SU-DHL-6 (cell line): Measurements from ENCODE around the gene TMC6.

Source experiments
- H2AFZ ChIP-seq: fragments of 200-600 bp; sonication (generic); 2 replicates; pipeline ENCODE4 v1.6.1; 2014; ENCODE audit warnings: low read depth, mild to moderate bottlenecking, moderate library complexity, mixed read lengths, antibody characterized with exemption, low read length; ENCODE audit not compliant: severe bottlenecking
- H3F3A ChIP-seq: fragments of 200-600 bp; shearing (Covaris generic); 2 replicates; pipeline ENCODE4 v1.6.0; 2016; ENCODE audit warnings: antibody characterized with exemption, mild to moderate bottlenecking; ENCODE audit not compliant: insufficient read depth
- H3K27ac ChIP-seq: fragments of 200-600 bp; sonication (generic); 2 replicates; pipeline ENCODE4 v1.5.1; 2016; ENCODE audit warnings: low read depth, mild to moderate bottlenecking, low read length, moderate library complexity, mixed read lengths
- H3K27me3 ChIP-seq: fragments of 200-600 bp; sonication (generic), shearing (Covaris generic); 2 replicates; pipeline ENCODE4 v1.6.0; 2014; ENCODE audit warnings: mild to moderate bottlenecking, low read length
- H3K36me3 ChIP-seq: fragments of 200-600 bp; sonication (generic); 2 replicates; pipeline ENCODE4 v1.6.1; 2014; ENCODE audit warnings: mild to moderate bottlenecking, low read length, mixed read lengths
- H3K4me2 ChIP-seq: fragments of 300-600, 200-600 bp; shearing (Covaris generic), sonication (generic); 2 replicates; pipeline ENCODE4 v1.6.0; 2014; ENCODE audit warnings: low read length, low read depth, mild to moderate bottlenecking; ENCODE audit not compliant: poor library complexity, severe bottlenecking
- H3K4me3 ChIP-seq: fragments of 200-600 bp; sonication (generic); 2 replicates; pipeline ENCODE4 v1.5.1; 2014; ENCODE audit warnings: antibody characterized with exemption, low read length, mild to moderate bottlenecking, mixed read lengths; ENCODE audit not compliant: insufficient read depth, poor library complexity, severe bottlenecking
- H3K79me2 ChIP-seq: fragments of 200-600 bp; sonication (generic); 2 replicates; pipeline ENCODE4 v1.6.1; 2014; ENCODE audit warnings: mild to moderate bottlenecking, low read length, moderate library complexity; ENCODE audit not compliant: insufficient read depth
- H3K9ac ChIP-seq: fragments of 200-600 bp; sonication (generic); 2 replicates; pipeline ENCODE4 v1.7.0; 2014; ENCODE audit warnings: mild to moderate bottlenecking, low read length
- H3K9me2 ChIP-seq: fragments of 200-600 bp; sonication (generic); replicated peaks from 2 replicates; pipeline ENCODE4 v1.6.1; 2014; ENCODE audit warnings: low read length; ENCODE audit not compliant: insufficient read depth
- H3K9me3 ChIP-seq: fragments of 200-600 bp; sonication (generic); 2 replicates; pipeline ENCODE4 v1.6.1; 2014; ENCODE audit warnings: low read length, mixed read lengths; ENCODE audit not compliant: insufficient read depth
- H4K20me1 ChIP-seq: fragments of 200-600 bp; sonication (generic); 2 replicates; pipeline ENCODE4 v1.6.1; 2014; ENCODE audit warnings: low read depth, mild to moderate bottlenecking, antibody characterized with exemption, low read length, moderate library complexity, mixed read lengths
- CTCF ChIP-seq: fragments of 200-600 bp; sonication (generic); IDR thresholded peaks from one replicate; pipeline ENCODE4 v1.5.1; 2017; ENCODE audit warnings: antibody characterized with exemption, mild to moderate bottlenecking, low read length, moderate library complexity; ENCODE audit not compliant: insufficient read depth, poor library complexity, severe bottlenecking
- EZH2phosphoT487 ChIP-seq: fragments of 200-600 bp; sonication (generic), shearing (Covaris generic); conservative IDR thresholded peaks from 2 replicates; pipeline ENCODE4 v1.6.1; 2018; ENCODE audit warnings: mild to moderate bottlenecking, antibody characterized with exemption, low read length, moderate library complexity, mixed read lengths

Gene TMC6

GRCh38 chr17:78132767-78133178 is 4.2 kb upstream of the TMC6 start:
- peak overlapping the region; percentile 95 for H3K27ac ChIP-seq
- peak overlapping the region; percentile 87 for H3K9ac ChIP-seq
- H4K20me1 ChIP-seq, result no peaks in the 10 kb centered on the region
- H2AFZ ChIP-seq, result no peak overlapping the region
- H3K36me3 ChIP-seq, result no peaks in the 10 kb centered on the region; the same call in 1 of the 2 replicates
- no peak for TF ChIP-seq EZH2phosphoT487
- TF ChIP-seq CTCF, result no peak
- H3K4me2 ChIP-seq, result peak overlapping the region; percentile 85
- H3F3A ChIP-seq, result peaks cover 45% of the 10 kb centered on the region
- H3K9me2 ChIP-seq, result no peaks in the 10 kb centered on the region
- peak overlapping the region; percentile 78 for H3K4me3 ChIP-seq
- no peaks in the 10 kb centered on the region for H3K27me3 ChIP-seq
- H3K9me3 ChIP-seq, result no peaks in the 10 kb centered on the region
- peaks cover 22% of the 10 kb centered on the region for H3K79me2 ChIP-seq

- TF ChIP-seq CTCF, result no peak
- no peak for TF ChIP-seq EZH2phosphoT487
- H2AFZ ChIP-seq, result no peak overlapping the region
- H3K9ac ChIP-seq, result peak overlapping the region; percentile 87
- peaks cover 45% of the 10 kb centered on the region for H3F3A ChIP-seq
- peak overlapping the region; percentile 78 for H3K4me3 ChIP-seq
- no peaks in the 10 kb centered on the region; the same call in 1 of the 2 replicates for H3K36me3 ChIP-seq
- H3K9me2 ChIP-seq, result no peaks in the 10 kb centered on the region
- peaks cover 27% of the 10 kb centered on the region for H3K79me2 ChIP-seq
- H4K20me1 ChIP-seq, result no peaks in the 10 kb centered on the region
- H3K4me2 ChIP-seq, result peak overlapping the region; percentile 85
- H3K27me3 ChIP-seq, result no peaks in the 10 kb centered on the region
- H3K9me3 ChIP-seq, result no peaks in the 10 kb centered on the region
- peak overlapping the region; percentile 95 for H3K27ac ChIP-seq
Measured at GRCh38 chr17:78132084-78132676, 3.6 kb upstream of the TMC6 start.

- H3K9me3 ChIP-seq, result no peaks in the 10 kb centered on the region
- H3K27me3 ChIP-seq, result no peaks in the 10 kb centered on the region
- H3K27ac ChIP-seq, result peak overlapping the region; percentile 95
- H3K4me3 ChIP-seq, result peak overlapping the region; percentile 78
- no peaks in the 10 kb centered on the region for H3K9me2 ChIP-seq
- no peaks in the 10 kb centered on the region for H4K20me1 ChIP-seq
- TF ChIP-seq EZH2phosphoT487 (no peak), CTCF (no peak)
- peak overlapping the region; percentile 85 for H3K4me2 ChIP-seq
- no peak overlapping the region for H2AFZ ChIP-seq
- peaks cover 33% of the 10 kb centered on the region for H3K79me2 ChIP-seq
- H3K36me3 ChIP-seq, result no peaks in the 10 kb centered on the region; the same call in 1 of the 2 replicates
- H3K9ac ChIP-seq, result peak overlapping the region; percentile 87
- H3F3A ChIP-seq, result peaks cover 47% of the 10 kb centered on the region
Measured at GRCh38 chr17:78131172-78132083, 2.9 kb upstream of the TMC6 start.
